ENCODE data around the gene TAL1. TPM values are rescaled to one million over a fixed set of nuclear protein-coding genes. Genes with fewer than 3 reads are reported as not detected.
A peak's percentile ranks its signal among the peaks of the same experiment; 100 is the strongest.

Gene TAL1
- total and polyA plus RNA-seq, 8 donors: 0.28 to 3.2 (median 0.74) TPM

GRCh38 chr1:47227341-47228232 lies 4.4 kb downstream of the TAL1 start:
- Histone ChIP-seq H3K27ac (no peak overlapping the region), H3K36me3 (no peaks in the 10 kb centered on the region), H3K4me3 (no peak overlapping the region), H3K4me1 (peaks cover 0 to 9% (median 8%) of the 10 kb centered on the region in 3 donors), H3K9me3 (no peaks in the 10 kb centered on the region), H3K27me3 (peaks cover 0 to 43% (median 3%) of the 10 kb centered on the region in 4 donors)
- no peak for TF ChIP-seq CTCF (IDR thresholded peaks at IDR 0.05)
- intact Hi-C loops (cut with DNase I): no loop called here
- FAIRE-seq: no peak
- 56 to 63% methylated on average over 7 of the region's 7 CpGs for WGBS, 2 donors
- DNase-seq: no peak
- no peak for ATAC-seq

GRCh38 chr1:47226839-47227215 lies 5.2 kb downstream of the TAL1 start:
- FAIRE-seq (no peak), DNase-seq (no peak), ATAC-seq (no peak)
- WGBS, 2 donors: 62 to 69% methylated on average over 4 of the region's 4 CpGs
- Histone ChIP-seq H3K4me3 (no peak overlapping the region), H3K9me3 (no peaks in the 10 kb centered on the region), H3K36me3 (no peaks in the 10 kb centered on the region), H3K27ac (no peak overlapping the region), H3K27me3 (peaks cover 0 to 40% (median 3%) of the 10 kb centered on the region in 4 donors), H3K4me1 (peaks cover 0 to 9% (median 8%) of the 10 kb centered on the region in 3 donors)
- intact Hi-C loops (cut with DNase I): no loop called here
- no peak for TF ChIP-seq CTCF (IDR thresholded peaks at IDR 0.05)

GRCh38 chr1:47226121-47226838 lies 5.7 kb downstream of the TAL1 start:
- Histone ChIP-seq H3K9me3 (no peaks in the 10 kb centered on the region), H3K4me1 (peaks cover 0 to 8% (median 4%) of the 10 kb centered on the region in 3 donors), H3K27ac (no peak overlapping the region), H3K27me3 (peaks cover 0 to 37% (median 3%) of the 10 kb centered on the region in 4 donors), H3K4me3 (peak overlapping the region in 1 of 4 donors; percentile 40), H3K36me3 (no peaks in the 10 kb centered on the region)
- FAIRE-seq (no peak), DNase-seq (peak in 1 of 6 donors; percentile 41), ATAC-seq (no peak)
- intact Hi-C loops (cut with DNase I): no loop called here
- 38 to 40% methylated on average over 19 of the region's 19 CpGs for WGBS, 2 donors
- no peak for TF ChIP-seq CTCF (IDR thresholded peaks at IDR 0.05)

- H3K36me3 ChIP-seq: no peaks in the 10 kb centered on the region
- FAIRE-seq (no peak), ATAC-seq (peak in 3 of 4 donors; percentile 51 to 70 (median 54)), DNase-seq (peak in 2 of 6 donors; percentile 63 to 66)
- intact Hi-C loops (cut with DNase I): no loop called here
- H3K27me3 ChIP-seq: peaks cover 0 to 30% (median 3%) of the 10 kb centered on the region in 4 donors
- H3K4me3 ChIP-seq: peak overlapping the region in 3 of 4 donors; percentile 16 to 40 (median 28)
- 2 to 3% methylated on average over 42 to 79 of the region's 79 CpGs for WGBS, 2 donors
- H3K9me3 ChIP-seq: no peaks in the 10 kb centered on the region
- no peak overlapping the region for H3K27ac ChIP-seq
- TF ChIP-seq CTCF (IDR thresholded peaks at IDR 0.05): no peak
- peaks cover 0 to 8% (median 4%) of the 10 kb centered on the region in 3 donors for H3K4me1 ChIP-seq
Observed at GRCh38 chr1:47225430-47226100, 6.5 kb downstream of the TAL1 start.
